GM12801 (cell line): Measurements from ENCODE around the gene FSD1L.

ENCODE experiments used
- TF ChIP-seq, protein P1 (sequence below): IDR thresholded peaks from one replicate; pipeline ENCODE4 v1.5.1; 2011; ENCODE audit warnings: control low read depth; ENCODE audit not compliant: insufficient read length; ENCODE audit errors: extremely low read depth

Gene FSD1L

GRCh38 chr9:105554042-105554441 is 106.2 kb downstream of the FSD1L start:
- TF ChIP-seq, protein P1, sequence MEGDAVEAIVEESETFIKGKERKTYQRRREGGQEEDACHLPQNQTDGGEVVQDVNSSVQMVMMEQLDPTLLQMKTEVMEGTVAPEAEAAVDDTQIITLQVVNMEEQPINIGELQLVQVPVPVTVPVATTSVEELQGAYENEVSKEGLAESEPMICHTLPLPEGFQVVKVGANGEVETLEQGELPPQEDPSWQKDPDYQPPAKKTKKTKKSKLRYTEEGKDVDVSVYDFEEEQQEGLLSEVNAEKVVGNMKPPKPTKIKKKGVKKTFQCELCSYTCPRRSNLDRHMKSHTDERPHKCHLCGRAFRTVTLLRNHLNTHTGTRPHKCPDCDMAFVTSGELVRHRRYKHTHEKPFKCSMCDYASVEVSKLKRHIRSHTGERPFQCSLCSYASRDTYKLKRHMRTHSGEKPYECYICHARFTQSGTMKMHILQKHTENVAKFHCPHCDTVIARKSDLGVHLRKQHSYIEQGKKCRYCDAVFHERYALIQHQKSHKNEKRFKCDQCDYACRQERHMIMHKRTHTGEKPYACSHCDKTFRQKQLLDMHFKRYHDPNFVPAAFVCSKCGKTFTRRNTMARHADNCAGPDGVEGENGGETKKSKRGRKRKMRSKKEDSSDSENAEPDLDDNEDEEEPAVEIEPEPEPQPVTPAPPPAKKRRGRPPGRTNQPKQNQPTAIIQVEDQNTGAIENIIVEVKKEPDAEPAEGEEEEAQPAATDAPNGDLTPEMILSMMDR: no peak

GRCh38 chr9:105557804-105558610 is 110.2 kb downstream of the FSD1L start, which contains the start of gene FKTN:
TSS of gene FKTN (plus strand) at chr9:105558131. CDS start at chr9:105575033, 16,902 bp downstream.
- TF ChIP-seq, protein P1: no peak

- TF ChIP-seq, protein P1: no peak
Measured at GRCh38 chr9:105572455-105572854, 124.6 kb downstream of the FSD1L start.

DNA sequence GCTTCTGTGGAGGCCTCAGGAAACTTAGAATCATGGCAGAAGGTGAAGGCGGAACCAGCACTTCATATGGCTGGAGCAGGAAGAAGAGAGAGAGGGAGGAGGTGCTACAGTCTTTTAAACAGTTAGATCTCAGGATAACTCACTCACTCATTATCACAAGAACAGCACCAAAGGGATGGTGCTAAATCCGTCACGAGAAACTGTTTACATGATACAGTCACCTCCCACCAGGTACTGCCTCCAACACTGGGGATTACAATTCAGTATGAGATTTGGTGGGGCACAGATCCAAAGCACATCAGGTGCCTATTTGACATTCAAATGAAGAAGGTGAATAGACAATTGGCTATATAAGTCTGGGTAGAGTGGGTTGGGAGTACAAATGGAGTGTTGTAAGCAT is 145.3 kb downstream of the FSD1L start:
- TF ChIP-seq, protein P1: no peak
